ENCODE measurements around the gene STX1B. TPM values are rescaled to one million over a fixed set of nuclear protein-coding genes. Genes with fewer than 3 reads are reported as not detected.

STX1B gene
- total and polyA plus RNA-seq, 2 donors (not counting 3 experiments of a cell fraction or from before 2014, with no cell fraction given), result 0.11 to 0.14 TPM

DNA sequence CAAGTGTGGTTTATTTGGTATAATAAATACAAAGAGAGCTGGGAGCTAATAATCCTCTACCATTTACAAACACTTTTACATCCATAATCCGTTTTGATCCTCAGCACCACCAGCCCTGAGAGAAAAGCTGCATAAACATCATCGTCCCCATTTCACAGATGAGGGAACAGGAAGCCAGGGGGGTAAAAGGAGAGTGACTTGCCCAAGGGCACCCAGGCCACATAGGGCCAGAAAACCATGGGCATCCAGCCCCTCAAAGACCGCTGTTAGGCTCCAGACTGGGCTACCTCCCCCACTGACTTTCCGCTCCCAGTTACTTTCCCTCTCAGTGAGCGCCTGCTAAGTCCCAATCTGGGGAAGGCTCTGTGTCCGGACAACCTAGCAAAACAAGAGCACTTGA lies 6.7 kb downstream of the STX1B start:
- BruUV-seq (replicated peaks), result no TSS peak
- Histone ChIP-seq H3K27ac (ENCODE audit: insufficient read depth, low read depth, low read length) (no peak overlapping the region), H3K9ac (replicated peaks; ENCODE audit: extremely low read depth, insufficient read depth, low read length) (no peak overlapping the region), H3K36me3 (ENCODE audit: control insufficient read depth in 2 of 2, extremely low read depth in 1 of 2, insufficient read depth in 2 of 2, low read length in 2 of 2) (no peaks in the 10 kb centered on the region), H4K20me1 (replicated peaks; ENCODE audit: control insufficient read depth, extremely low read depth, insufficient read depth, low read length) (no peaks in the 10 kb centered on the region), H3K4me3 (replicated peaks in 1 of 3; ENCODE audit: insufficient read depth in 1 of 3, low read depth in 1 of 3, low read length in 3 of 3) (no peak overlapping the region), H3K9me3 (replicated peaks; ENCODE audit: control insufficient read depth, insufficient read depth, low read length) (no peaks in the 10 kb centered on the region), H3K4me1 (ENCODE audit: control insufficient read depth, extremely low read depth, insufficient read depth, low read length) (no peaks in the 10 kb centered on the region), H3K79me2 (ENCODE audit: control insufficient read depth, insufficient read depth, low read length) (no peaks in the 10 kb centered on the region), H3K9me1 (replicated peaks; ENCODE audit: control insufficient read depth, extremely low read depth, insufficient read depth, low read length) (no peaks in the 10 kb centered on the region), H3K4me2 (ENCODE audit: insufficient read depth, low read length) (no peak overlapping the region), H2AFZ (ENCODE audit: low read depth, low read length) (no peak overlapping the region), H3K27me3 (ENCODE audit: control insufficient read depth in 2 of 2, insufficient read depth in 2 of 2, low read length in 2 of 2) (peaks cover 2 to 3% of the 10 kb centered on the region in 2 experiments)
- TF ChIP-seq FOS (IDR thresholded peaks at IDR 0.05; ENCODE audit: borderline replicate concordance, insufficient read depth, low read length) (no peak), POLR2AphosphoS5 (IDR thresholded peaks at IDR 0.05; ENCODE audit: insufficient read depth, low read depth, low read length) (no peak), JUN (IDR thresholded peaks at IDR 0.05; ENCODE audit: borderline replicate concordance, insufficient read depth, insufficient read length, low read depth) (no peak), MYC (IDR thresholded peaks at IDR 0.05; ENCODE audit: low read depth, low read length) (no peak), GATA2 (IDR thresholded peaks at IDR 0.05; ENCODE audit: insufficient read depth, insufficient read length, low read depth, low read length) (no peak), EZH2 (IDR thresholded peaks at IDR 0.05; ENCODE audit: borderline replicate concordance, low read depth, low read length, severe bottlenecking) (no peak), POLR2A (IDR thresholded peaks at IDR 0.05; ENCODE audit: low read depth, low read length) (no peak)
- TF ChIP-seq, protein P1, sequence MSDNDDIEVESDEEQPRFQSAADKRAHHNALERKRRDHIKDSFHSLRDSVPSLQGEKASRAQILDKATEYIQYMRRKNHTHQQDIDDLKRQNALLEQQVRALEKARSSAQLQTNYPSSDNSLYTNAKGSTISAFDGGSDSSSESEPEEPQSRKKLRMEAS (IDR thresholded peaks at IDR 0.05; ENCODE audit: insufficient read depth, insufficient read length), result no peak
- no peak for DNase-seq (ENCODE audit: low read depth, low spot score)
- intact Hi-C loops (cut with micrococcal nuclease) (no loop called here), dilution Hi-C loops (cut with MboI; ENCODE audit: extremely low pct_ligation_motif_present, low sequenced_read_pairs) (no loop called here)
- CTCF ChIA-PET, result interaction anchor here (1.0 to 1.4 kb wide), 3 partner anchors 9 to 96 kb away, joined by 3 read pairs; no protein-coding TSS in a partner anchor
- no peak for FAIRE-seq
- POLR2A ChIA-PET, result no interaction called here

DNA sequence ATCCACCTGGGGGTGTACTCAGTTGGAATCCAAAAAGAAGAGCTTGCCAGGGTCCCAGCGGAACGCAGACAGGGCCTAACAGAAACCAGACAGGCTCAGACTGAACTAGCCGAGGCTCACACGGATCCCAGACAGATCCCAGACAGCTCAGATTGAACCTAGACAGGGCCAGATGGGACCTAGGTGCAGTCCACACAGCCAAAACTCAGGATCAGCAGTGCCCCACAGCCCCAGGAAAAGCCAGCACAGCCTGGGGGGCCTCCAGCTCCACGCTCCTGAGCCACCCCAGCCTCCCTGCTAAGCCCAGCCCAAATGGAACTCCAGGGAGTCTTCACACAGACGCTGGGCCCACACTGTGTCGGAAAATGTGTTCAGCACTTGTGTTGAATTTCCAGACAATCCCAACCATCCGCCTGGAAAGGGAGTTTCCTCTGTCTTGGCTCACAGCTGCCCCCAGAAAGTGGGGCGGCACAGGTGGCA lies 7.5 kb downstream of the STX1B start:
- H3K27me3 ChIP-seq (ENCODE audit: control insufficient read depth in 2 of 2, insufficient read depth in 2 of 2, low read length in 2 of 2), result peaks cover 2 to 3% of the 10 kb centered on the region in 2 experiments
- no peak overlapping the region for H3K9ac ChIP-seq (replicated peaks; ENCODE audit: extremely low read depth, insufficient read depth, low read length)
- no peaks in the 10 kb centered on the region for H3K36me3 ChIP-seq (ENCODE audit: control insufficient read depth in 2 of 2, extremely low read depth in 1 of 2, insufficient read depth in 2 of 2, low read length in 2 of 2)
- no peak for FAIRE-seq
- H3K9me3 ChIP-seq (replicated peaks; ENCODE audit: control insufficient read depth, insufficient read depth, low read length), result no peaks in the 10 kb centered on the region
- DNase-seq (ENCODE audit: low read depth, low spot score), result no peak
- ChIA-PET CTCF (interaction anchor here (1.0 to 1.4 kb wide), 3 partner anchors 8 to 18 kb away, joined by 3 read pairs; partner anchors contain the start of gene HSD3B7), POLR2A (no interaction called here)
- dilution Hi-C loops (cut with MboI; ENCODE audit: extremely low pct_ligation_motif_present, low sequenced_read_pairs) (no loop called here), intact Hi-C loops (cut with micrococcal nuclease) (no loop called here)
- H3K79me2 ChIP-seq (ENCODE audit: control insufficient read depth, insufficient read depth, low read length), result no peaks in the 10 kb centered on the region
- H3K4me1 ChIP-seq (ENCODE audit: control insufficient read depth, extremely low read depth, insufficient read depth, low read length), result no peaks in the 10 kb centered on the region
- TF ChIP-seq FOS (IDR thresholded peaks at IDR 0.05; ENCODE audit: borderline replicate concordance, insufficient read depth, low read length), result no peak
- no peak for TF ChIP-seq JUN (IDR thresholded peaks at IDR 0.05; ENCODE audit: borderline replicate concordance, insufficient read depth, insufficient read length, low read depth)
- TF ChIP-seq POLR2AphosphoS5 (IDR thresholded peaks at IDR 0.05; ENCODE audit: insufficient read depth, low read depth, low read length), result no peak
- TF ChIP-seq, protein P2, sequence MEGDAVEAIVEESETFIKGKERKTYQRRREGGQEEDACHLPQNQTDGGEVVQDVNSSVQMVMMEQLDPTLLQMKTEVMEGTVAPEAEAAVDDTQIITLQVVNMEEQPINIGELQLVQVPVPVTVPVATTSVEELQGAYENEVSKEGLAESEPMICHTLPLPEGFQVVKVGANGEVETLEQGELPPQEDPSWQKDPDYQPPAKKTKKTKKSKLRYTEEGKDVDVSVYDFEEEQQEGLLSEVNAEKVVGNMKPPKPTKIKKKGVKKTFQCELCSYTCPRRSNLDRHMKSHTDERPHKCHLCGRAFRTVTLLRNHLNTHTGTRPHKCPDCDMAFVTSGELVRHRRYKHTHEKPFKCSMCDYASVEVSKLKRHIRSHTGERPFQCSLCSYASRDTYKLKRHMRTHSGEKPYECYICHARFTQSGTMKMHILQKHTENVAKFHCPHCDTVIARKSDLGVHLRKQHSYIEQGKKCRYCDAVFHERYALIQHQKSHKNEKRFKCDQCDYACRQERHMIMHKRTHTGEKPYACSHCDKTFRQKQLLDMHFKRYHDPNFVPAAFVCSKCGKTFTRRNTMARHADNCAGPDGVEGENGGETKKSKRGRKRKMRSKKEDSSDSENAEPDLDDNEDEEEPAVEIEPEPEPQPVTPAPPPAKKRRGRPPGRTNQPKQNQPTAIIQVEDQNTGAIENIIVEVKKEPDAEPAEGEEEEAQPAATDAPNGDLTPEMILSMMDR (IDR thresholded peaks at IDR 0.05; ENCODE audit: extremely low read depth in 1 of 2, insufficient read depth in 1 of 2, low read depth in 1 of 2, low read length in 2 of 2), result no peak
- TF ChIP-seq, protein P1 (IDR thresholded peaks at IDR 0.05; ENCODE audit: insufficient read depth, insufficient read length), result no peak
- no peak for TF ChIP-seq MYC (IDR thresholded peaks at IDR 0.05; ENCODE audit: low read depth, low read length)
- TF ChIP-seq GATA2 (IDR thresholded peaks at IDR 0.05; ENCODE audit: insufficient read depth, insufficient read length, low read depth, low read length), result no peak
- H4K20me1 ChIP-seq (replicated peaks; ENCODE audit: control insufficient read depth, extremely low read depth, insufficient read depth, low read length), result no peaks in the 10 kb centered on the region
- H3K4me2 ChIP-seq (ENCODE audit: insufficient read depth, low read length), result no peak overlapping the region
- H2AFZ ChIP-seq (ENCODE audit: low read depth, low read length), result no peak overlapping the region
- no TSS peak for BruUV-seq (replicated peaks)
- no peak overlapping the region for H3K4me3 ChIP-seq (replicated peaks in 1 of 3; ENCODE audit: insufficient read depth in 1 of 3, low read depth in 1 of 3, low read length in 3 of 3)
- no peak overlapping the region for H3K27ac ChIP-seq (ENCODE audit: insufficient read depth, low read depth, low read length)
- no peaks in the 10 kb centered on the region for H3K9me1 ChIP-seq (replicated peaks; ENCODE audit: control insufficient read depth, extremely low read depth, insufficient read depth, low read length)

All from endothelial cell of umbilical vein (primary cell).